HG03103 (cell line): Measurements from ENCODE around the gene S100PBP.
"Not testable (repeated sequence)": the region's sequence is repeated elsewhere in the genome, so short reads cannot be mapped to it uniquely, and the experiment has no call there.

Experiments used
- ATAC-seq: cut with Tn5 transposase; IDR thresholded peaks from one replicate; pipeline ENCODE4 v1.9.1; 2021; ENCODE audit warnings: low read depth; ENCODE audit not compliant: unreplicated experiment

The S100PBP gene

DNA sequence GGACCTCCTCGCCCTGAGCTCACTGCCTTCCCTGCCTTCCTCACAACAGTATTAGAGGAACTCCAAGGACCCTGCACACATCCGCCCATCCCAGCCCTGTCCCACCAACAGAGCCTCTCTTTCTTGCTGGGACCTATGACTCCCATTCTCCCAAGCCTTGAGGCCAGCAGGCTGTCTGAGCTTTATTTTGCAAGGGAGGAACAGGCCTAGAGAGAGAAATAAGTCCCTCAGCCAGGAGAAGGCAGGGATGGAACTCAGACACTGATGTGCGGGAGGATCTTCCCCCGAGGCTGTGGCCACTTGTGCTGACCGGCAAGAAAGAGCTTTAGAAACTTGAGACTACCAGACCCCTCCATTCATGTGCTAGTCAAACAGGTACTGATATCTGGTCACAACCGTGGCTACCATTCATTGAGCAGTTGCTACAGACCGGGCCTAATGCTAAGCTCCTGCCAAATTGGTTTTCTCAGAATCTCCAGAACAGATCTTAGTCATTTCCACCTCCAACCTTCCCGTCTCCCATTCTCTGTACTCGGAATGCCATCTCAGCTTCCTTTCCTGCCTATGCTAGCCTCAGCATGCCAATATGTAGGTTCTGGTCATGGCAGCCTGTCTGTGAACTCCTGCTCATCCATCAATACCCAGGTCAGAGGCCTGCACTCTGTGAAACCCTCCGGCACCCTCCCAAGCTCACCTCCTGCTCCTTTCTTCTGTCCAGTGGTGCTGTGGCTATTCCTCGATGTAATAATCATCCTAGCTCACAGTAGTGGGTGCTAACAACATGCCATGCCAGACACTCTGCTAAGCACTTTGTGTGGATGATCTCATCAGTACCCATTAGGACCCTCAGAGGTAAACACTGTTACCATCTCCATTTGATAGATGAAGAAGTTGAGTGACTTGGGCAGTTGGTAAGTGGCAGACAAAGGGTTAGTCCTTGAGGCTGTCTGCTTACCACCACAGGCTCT is 79.9 kb downstream of the S100PBP start:
- no peak for ATAC-seq

DNA sequence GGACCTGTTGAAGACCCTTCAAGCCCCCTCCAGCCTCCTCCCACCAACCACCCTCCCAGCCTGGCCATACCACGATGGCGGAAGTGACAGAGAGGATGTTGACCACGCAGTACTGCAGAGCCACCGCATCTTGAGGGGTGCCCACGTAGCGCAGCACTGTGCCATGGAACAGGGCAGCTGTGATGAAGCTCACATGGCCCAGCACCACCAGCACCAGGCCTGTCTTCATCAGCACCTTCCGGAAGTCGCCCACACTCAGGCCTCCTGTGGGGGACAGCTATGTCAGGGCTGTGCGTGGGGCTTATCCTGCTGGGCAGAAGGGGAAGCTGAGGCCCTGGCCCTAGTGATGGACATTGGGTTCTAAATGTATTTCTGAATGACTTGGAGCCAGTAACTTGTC is 80.6 kb downstream of the S100PBP start:
- ATAC-seq = no peak

DNA sequence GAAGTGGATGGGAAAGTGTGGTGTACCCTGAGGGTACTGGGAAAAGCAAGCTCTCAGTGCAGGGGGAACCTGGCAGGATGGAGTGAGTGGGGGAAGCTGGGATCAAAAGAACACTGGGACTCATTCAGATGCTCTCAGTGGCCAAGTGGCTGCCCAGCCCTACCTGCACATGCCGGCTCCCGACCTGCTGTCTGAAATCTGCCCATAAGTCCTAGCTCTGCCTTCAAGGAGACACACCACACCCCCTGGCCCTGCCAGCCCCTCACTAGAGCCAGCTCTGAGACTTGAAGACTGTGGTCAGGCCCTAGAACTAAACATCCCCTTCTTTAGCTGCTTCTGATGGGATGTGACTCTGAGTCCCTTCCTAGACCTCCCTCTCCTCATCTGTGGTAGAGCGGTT is 81.5 kb downstream of the S100PBP start:
- no peak for ATAC-seq

DNA sequence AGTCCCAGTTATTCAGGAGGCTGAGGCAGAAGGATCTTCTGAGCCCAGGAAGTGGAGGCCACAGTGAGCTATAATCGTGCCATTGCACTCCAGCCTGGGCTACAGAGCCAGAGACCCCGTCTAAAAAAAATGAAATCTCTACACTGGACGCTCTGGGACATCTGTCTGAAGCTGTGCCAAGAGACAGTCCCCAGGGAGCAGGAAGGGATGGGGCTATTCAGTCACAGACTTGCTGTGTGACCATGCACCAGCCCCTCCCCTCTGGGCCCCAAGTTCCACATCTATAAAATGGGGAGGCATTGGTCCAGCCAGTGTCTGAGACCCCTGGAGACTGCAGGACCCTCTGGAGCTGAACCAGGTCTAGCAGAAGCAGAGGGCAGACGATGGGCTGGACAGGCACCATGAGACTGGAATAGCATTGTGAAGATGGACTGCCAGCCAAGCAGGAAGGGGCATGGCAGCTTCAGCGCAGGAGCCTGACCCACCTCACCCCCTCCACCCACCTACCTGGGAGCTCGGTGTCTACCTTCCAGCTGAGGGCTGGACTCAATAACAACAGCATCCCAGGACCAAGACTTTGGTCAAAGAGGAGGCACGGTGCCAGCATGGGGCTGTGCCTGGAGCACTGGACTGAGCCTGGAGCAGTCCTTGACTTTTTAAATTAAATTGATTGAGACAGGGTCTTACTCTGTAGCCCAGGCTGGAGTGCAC is 82.3 kb downstream of the S100PBP start:
- ATAC-seq = no peak

DNA sequence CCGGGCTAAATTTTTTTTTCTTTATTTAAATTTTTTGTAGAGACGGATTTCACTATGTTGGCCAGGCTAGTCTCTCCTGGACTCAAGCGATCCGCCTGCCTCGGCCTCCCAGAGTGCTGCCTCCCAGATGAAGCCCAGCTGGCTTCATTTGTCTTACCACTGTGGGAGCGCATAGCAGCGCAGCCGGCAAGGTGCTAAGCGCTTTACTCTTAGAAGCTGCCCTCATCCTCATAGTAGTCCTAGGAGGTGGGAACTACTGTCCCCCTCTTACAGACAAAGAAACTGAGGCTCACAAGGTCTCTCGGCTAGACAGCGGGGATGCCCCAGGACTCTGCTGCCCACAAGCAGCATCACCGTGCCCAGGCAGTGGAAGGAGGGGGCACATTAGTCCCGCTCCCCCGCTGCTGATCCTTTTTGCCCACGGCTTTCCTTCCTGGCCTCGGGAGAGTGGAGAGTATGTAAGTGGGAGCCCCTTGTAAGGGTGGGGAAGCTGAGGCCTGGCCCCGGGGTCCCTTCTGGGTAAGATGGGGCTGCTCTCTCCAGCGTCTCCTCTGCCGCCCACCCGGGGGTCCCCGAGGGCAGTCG is 83.0 kb downstream of the S100PBP start:
- ATAC-seq = no peak

DNA sequence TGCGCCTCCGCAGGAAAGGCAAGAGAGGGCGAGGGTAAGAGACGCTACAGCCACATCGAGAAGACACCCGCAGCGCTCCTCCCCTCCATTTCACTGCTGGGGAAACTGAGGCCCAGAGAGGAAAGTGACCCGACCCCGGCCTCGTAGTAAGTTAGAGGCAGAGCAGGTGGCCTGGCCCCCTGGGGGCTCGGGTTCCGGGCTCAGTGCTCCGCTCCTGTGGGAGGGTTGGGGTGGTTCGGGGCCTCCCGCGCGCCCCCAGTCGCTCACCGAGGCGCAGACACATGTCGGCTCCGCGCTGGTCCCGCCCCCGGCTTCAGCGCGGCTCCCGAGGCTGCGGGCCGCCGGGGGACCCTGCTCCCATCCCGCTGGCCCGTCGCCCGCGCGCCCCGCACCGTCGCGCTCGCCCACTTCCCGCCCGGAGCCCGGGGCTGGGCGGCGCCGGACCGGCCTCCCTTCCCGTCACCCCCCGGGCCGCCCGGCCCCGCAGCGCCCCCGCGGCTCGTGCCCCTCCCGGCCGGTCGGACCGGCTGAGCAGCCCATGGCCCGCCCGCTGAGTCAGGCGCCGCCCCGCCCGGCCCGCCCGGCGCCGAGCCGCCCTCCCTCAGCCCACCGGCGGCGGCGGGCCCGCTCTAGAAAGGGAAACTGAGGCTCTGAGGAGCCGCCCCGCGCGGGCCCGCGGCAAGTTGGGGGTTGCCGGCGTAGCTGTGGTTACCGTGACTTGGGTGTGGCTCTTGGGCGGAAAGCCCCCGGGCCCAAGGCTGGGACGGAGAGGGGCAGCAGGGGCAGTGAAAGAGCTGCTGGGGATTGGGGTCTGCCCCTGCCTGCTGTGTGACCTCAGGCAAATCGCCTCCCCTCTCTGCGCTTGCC is 83.7 kb downstream of the S100PBP start, which contains the start of gene TMEM54:
Gene TMEM54, minus strand, starts transcription at position 434 of the 867 bp plus-strand sequence. Its CDS starts 151 bp downstream, at position 283.
- no peak for ATAC-seq

DNA sequence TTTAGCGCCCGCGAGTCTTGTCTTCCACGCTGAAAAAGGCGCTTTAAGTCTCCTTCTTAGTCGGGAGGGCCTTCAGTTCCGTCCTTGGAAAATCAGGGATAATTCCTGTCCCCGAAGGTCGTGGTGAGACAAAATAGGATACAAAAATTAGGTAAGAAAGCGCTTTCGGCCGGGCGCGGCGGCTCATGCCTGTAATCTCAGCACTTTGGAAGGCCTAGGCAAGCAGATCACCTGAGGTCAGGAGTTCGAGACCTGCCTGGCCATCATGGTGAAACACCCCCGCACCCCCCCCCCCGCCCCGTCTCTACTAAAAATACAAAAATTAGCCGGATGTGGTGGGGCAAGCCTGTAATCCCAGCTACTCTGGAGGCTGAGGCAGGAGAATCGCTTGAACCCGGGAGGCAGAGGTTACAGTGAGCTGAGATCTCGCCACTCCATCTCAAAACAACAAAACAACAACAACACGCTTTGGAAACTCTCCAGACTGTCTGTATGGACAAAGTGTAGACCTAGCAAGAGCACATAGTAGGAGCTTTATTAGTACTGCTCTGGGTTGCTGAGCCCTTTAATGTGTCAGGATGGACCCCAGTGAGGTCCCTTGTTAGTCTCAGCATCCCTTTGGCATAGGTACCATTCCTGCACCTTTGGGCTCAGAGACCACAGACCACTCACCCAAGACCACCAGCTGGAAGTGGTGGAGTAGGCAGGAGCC is 84.5 kb downstream of the S100PBP start:
- no peak for ATAC-seq

DNA sequence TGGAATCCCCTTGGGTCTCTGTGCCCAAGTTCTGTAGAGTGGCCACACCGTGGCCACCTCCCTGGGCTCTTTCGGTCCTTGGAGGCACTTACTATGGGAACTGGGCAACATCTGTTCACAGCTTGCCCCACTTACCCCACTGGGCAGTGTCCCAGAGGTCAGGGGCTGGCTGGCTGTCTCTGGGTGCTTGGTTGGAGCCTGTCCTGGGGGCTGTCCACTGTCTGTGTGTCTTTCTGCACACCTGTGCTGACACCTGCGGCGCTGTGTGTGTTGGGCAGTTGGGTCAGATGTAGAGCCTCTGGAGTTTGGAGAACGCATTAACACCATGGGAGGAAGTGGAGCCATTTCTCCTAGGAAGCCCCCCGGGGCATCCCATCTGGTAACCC is 85.1 kb downstream of the S100PBP start:
- no peak for ATAC-seq

DNA sequence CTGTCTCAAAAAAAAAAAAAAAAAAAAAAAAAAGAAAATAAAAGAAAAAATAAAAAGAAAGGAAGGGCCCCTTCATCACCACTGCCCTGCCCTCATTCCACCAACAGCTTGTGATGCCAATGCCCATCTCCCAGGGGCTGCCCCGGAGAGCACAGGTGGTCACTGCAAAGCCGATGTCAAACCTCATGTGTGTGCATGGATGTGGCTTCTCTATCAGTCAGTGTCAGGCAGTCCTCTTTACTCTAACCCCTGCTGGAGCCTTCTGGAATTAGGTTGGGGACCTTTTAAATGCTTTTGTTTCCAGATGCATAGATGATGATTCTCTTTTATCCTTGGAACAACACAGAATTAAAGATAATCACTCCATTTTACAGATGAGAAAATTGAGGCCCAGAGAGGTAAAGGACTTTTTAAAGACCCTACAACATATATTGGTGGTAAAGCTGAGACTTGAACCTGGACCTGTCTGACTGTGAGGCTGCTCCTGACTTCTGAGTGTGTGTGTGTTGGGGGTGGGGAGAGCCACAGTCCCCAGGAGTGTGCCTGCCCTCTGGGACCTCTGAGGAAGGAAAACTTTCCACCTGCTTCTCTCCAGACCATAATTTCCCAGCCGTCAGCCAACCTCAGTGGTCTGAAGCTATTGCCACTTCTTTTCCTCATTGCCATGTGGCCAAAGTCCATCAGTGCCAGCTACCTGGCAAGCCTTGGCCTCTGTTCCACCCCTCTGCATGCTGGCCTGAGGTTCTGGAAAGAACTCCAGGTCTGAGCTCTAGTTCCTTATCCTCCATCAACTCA is 86.7 kb downstream of the S100PBP start:
- ATAC-seq = no peak

DNA sequence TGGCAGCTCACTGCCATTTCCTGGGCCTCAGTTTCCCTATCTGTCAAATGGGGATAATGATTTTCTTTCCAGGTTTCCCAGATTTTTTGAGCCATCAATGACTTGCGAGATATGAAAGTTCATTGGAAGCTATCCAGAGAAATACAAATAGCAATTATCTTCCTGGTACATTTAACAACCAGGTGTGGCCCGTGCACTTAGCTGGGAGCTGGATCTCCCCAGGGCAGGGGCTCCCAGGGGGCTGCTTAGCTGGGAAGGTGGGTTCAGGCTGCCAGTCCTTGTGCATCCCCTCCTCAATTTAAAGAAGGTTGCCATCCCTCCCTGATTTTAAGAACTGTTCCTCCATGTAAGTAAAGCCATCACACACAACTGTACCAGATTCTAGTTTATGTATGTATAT is 87.3 kb downstream of the S100PBP start:
- no peak for ATAC-seq

DNA sequence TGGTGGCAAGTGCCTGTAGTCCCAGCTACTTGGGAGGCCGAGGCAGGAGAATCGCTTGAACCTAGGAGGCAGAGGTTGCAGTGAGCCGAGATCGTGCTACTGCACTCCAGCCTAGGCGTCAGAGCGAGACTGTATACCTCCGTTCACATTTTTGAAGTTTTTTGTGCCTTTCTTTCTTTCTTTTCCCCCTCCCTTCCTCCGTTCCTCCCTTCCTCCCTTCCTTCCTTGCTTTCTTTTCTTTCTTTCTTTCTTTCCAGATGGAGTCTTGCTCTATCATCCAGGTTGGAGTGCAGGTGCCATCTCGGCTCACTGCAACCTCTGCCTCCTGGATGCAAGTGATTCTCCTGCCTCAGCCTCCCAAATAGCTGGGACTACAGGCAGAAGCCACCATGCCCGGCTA is 88.1 kb downstream of the S100PBP start:
- not testable (repeated sequence) for ATAC-seq

DNA sequence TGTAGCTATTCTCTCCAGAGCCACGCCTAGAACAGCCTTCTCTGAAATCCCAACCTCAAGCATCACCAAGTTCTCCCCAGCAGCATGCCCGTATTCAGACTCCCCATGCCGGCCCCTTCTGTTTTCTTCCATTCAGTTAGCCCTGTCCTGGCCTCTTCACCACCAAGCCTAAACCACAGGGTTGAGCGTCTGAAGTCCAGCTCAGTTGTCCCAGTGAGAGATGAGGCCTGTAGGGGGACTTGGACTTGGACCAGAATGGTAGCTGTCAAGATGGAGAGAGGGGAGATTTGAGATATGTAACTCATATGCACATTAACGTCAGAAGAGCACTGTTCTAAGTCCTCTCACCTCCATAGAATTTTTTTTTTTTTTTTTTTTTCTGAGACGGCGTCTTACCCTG is 89.2 kb downstream of the S100PBP start:
- no peak for ATAC-seq

DNA sequence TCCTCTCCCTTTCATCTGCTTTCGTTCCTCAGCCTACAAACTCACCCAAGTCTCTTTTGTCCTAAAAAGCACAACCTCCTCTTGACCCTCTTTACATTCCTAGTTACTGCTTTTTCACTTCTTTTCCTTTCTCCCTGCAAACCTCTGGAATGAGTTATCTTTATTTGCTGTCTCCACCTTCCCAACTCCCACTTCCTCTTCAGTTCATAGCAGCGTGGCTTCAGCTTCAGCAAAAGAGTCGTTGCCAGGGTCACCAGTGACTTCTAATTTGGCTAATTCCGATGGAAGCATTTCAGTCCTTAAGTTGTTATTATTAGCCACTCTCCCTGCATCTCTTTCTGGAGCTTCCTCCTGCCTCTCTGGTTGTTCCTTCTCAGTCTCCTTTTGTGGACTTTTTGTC is 90.0 kb downstream of the S100PBP start:
- ATAC-seq = no peak
